ENCODE data around the gene ZNF322. TPM values are rescaled to one million over a fixed set of nuclear protein-coding genes. Genes with fewer than 3 reads are reported as not detected.
A peak's percentile ranks its signal among the peaks of the same experiment; 100 is the strongest.
"Not testable (repeated sequence)": the region's sequence is repeated elsewhere in the genome, so short reads cannot be mapped to it uniquely, and the experiment has no call there.

ZNF322 gene, protein sequence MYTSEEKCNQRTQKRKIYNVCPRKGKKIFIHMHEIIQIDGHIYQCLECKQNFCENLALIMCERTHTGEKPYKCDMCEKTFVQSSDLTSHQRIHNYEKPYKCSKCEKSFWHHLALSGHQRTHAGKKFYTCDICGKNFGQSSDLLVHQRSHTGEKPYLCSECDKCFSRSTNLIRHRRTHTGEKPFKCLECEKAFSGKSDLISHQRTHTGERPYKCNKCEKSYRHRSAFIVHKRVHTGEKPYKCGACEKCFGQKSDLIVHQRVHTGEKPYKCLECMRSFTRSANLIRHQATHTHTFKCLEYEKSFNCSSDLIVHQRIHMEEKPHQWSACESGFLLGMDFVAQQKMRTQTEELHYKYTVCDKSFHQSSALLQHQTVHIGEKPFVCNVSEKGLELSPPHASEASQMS
- total RNA-seq: 21.7 and 22.7 TPM in 2 replicates

GRCh38 chr6:26659042-26659999 is at the start of gene ZNF322:
Gene ZNF322 (minus strand): TSS chr6:26659746. CDS start chr6:26638553, 21,193 bp downstream.
- Histone ChIP-seq H3K9me3 (ENCODE audit: low read depth, low read length) (no peaks in the 10 kb centered on the region), H3K4me3 (ENCODE audit: insufficient read depth, low read length) (peak within 1 kb of the TSS; percentile 85), H3K27ac (ENCODE audit: low read depth, low read length) (peak within 1 kb of the TSS; percentile 79), H3K4me1 (ENCODE audit: insufficient read depth, low read length) (peaks cover 20% of the 10 kb centered on the region), H3K79me2 (ENCODE audit: insufficient read depth, low read length) (peaks cover 44% of the 10 kb centered on the region), H3K4me2 (ENCODE audit: insufficient read depth, low read length) (peak within 1 kb of the TSS; percentile 88), H3K36me3 (ENCODE audit: insufficient read depth, low read length) (peaks cover 5% of the 10 kb centered on the region), H2AFZ (ENCODE audit: low read length) (peak within 1 kb of the TSS; percentile 95), H3K27me3 (ENCODE audit: insufficient read depth, low read length) (peaks cover 3% of the 10 kb centered on the region), H4K20me1 (ENCODE audit: insufficient read depth, low read length) (peaks cover 5% of the 10 kb centered on the region)
- TF ChIP-seq CTCF (IDR thresholded peaks at IDR 0.05; ENCODE audit: extremely low read depth, low read depth, low read length): no peak
- DNase-seq (ENCODE audit: insufficient read length, low spot score, missing footprints): peak; percentile 98

- not testable (repeated sequence) for DNase-seq (ENCODE audit: insufficient read length, low spot score, missing footprints); H3K4me1 ChIP-seq (ENCODE audit: insufficient read depth, low read length); H4K20me1 ChIP-seq (ENCODE audit: insufficient read depth, low read length); H3K27me3 ChIP-seq (ENCODE audit: insufficient read depth, low read length); H3K27ac ChIP-seq (ENCODE audit: low read depth, low read length); H3K9me3 ChIP-seq (ENCODE audit: low read depth, low read length); H2AFZ ChIP-seq (ENCODE audit: low read length); H3K4me3 ChIP-seq (ENCODE audit: insufficient read depth, low read length); H3K79me2 ChIP-seq (ENCODE audit: insufficient read depth, low read length); H3K4me2 ChIP-seq (ENCODE audit: insufficient read depth, low read length); H3K36me3 ChIP-seq (ENCODE audit: insufficient read depth, low read length)
Measured at GRCh38 chr6:26705780-26706179, 46.2 kb upstream of the ZNF322 start.

DNA sequence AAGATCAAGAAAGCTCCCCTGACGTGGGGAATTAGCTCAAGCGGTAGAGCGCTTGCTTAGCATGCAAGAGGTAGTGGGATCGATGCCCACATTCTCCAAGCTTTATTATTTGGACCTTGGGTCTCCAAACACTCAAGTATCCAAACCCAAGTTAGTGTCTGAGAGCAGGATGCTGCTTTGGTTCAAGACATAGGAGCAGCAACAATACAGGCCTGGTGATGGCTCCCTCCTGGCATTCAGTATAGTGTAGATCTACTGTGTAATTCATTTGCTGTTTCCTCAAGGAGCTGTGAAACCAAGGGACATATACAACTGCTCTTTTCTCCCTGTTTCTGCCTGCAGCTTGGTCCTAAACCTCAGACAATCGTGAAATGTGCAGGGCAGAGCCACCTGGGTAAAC is 45.8 kb upstream of the ZNF322 start:
- not testable (repeated sequence) for H3K4me2 ChIP-seq (ENCODE audit: insufficient read depth, low read length); H4K20me1 ChIP-seq (ENCODE audit: insufficient read depth, low read length); H3K9me3 ChIP-seq (ENCODE audit: low read depth, low read length); H3K79me2 ChIP-seq (ENCODE audit: insufficient read depth, low read length); H3K4me1 ChIP-seq (ENCODE audit: insufficient read depth, low read length); DNase-seq (ENCODE audit: insufficient read length, low spot score, missing footprints); H3K27ac ChIP-seq (ENCODE audit: low read depth, low read length); H3K4me3 ChIP-seq (ENCODE audit: insufficient read depth, low read length); H2AFZ ChIP-seq (ENCODE audit: low read length); H3K36me3 ChIP-seq (ENCODE audit: insufficient read depth, low read length); H3K27me3 ChIP-seq (ENCODE audit: insufficient read depth, low read length)

DNA sequence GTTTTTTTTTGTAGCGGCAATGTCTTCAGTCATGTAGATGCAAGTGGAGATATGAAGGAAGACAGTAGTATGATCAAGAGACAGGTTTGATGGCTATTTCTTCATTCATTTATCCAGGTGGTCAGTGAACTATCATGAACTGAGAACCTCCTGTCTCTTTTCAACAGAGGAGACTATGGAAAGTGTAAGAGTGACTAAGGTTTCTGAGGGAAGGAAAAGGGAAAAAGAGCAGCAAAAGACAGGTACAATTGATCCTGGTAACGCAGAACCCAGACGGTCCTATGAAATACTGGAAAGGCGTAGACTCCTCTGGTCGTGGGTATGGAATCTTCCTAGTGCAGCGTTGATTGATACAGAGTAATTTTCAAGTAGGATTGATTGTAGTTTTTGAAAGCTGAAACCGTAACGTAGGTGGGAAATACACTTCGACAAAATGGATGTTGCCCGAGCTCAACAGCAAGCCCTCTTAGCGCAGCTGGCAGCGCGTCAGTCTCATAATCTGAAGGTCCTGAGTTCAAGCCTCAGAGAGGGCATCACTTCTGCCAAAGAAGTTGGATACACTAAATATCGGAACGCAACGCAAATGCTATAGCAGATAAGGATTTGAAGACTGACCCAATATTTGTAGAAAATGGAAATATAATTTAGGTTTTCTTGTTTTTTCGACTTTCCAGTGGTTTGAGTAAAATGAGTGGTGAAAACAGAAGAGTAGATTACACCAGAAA is 41.6 kb upstream of the ZNF322 start:
- not testable (repeated sequence) for H3K27me3 ChIP-seq (ENCODE audit: insufficient read depth, low read length); H3K4me2 ChIP-seq (ENCODE audit: insufficient read depth, low read length); H3K4me1 ChIP-seq (ENCODE audit: insufficient read depth, low read length); H3K4me3 ChIP-seq (ENCODE audit: insufficient read depth, low read length); H2AFZ ChIP-seq (ENCODE audit: low read length); H3K36me3 ChIP-seq (ENCODE audit: insufficient read depth, low read length); H3K9me3 ChIP-seq (ENCODE audit: low read depth, low read length); DNase-seq (ENCODE audit: insufficient read length, low spot score, missing footprints); H3K27ac ChIP-seq (ENCODE audit: low read depth, low read length); H3K79me2 ChIP-seq (ENCODE audit: insufficient read depth, low read length); H4K20me1 ChIP-seq (ENCODE audit: insufficient read depth, low read length)

- H3K4me3 ChIP-seq (ENCODE audit: insufficient read depth, low read length); H2AFZ ChIP-seq (ENCODE audit: low read length); H3K4me2 ChIP-seq (ENCODE audit: insufficient read depth, low read length); H3K4me1 ChIP-seq (ENCODE audit: insufficient read depth, low read length); DNase-seq (ENCODE audit: insufficient read length, low spot score, missing footprints); H3K27ac ChIP-seq (ENCODE audit: low read depth, low read length); H3K27me3 ChIP-seq (ENCODE audit: insufficient read depth, low read length); H3K36me3 ChIP-seq (ENCODE audit: insufficient read depth, low read length); H3K79me2 ChIP-seq (ENCODE audit: insufficient read depth, low read length); H3K9me3 ChIP-seq (ENCODE audit: low read depth, low read length); H4K20me1 ChIP-seq (ENCODE audit: insufficient read depth, low read length): not testable (repeated sequence)
Measured at GRCh38 chr6:26697496-26697895, 38.0 kb upstream of the ZNF322 start.

- not testable (repeated sequence) for H3K4me2 ChIP-seq (ENCODE audit: insufficient read depth, low read length); H4K20me1 ChIP-seq (ENCODE audit: insufficient read depth, low read length); H3K4me3 ChIP-seq (ENCODE audit: insufficient read depth, low read length); DNase-seq (ENCODE audit: insufficient read length, low spot score, missing footprints); H2AFZ ChIP-seq (ENCODE audit: low read length); H3K79me2 ChIP-seq (ENCODE audit: insufficient read depth, low read length); H3K27me3 ChIP-seq (ENCODE audit: insufficient read depth, low read length); H3K36me3 ChIP-seq (ENCODE audit: insufficient read depth, low read length); H3K27ac ChIP-seq (ENCODE audit: low read depth, low read length); H3K4me1 ChIP-seq (ENCODE audit: insufficient read depth, low read length); H3K9me3 ChIP-seq (ENCODE audit: low read depth, low read length)
Measured at GRCh38 chr6:26689324-26689947, 29.9 kb upstream of the ZNF322 start.

- H3K4me3 ChIP-seq (ENCODE audit: insufficient read depth, low read length); H3K9me3 ChIP-seq (ENCODE audit: low read depth, low read length); H3K27ac ChIP-seq (ENCODE audit: low read depth, low read length); H3K79me2 ChIP-seq (ENCODE audit: insufficient read depth, low read length); H2AFZ ChIP-seq (ENCODE audit: low read length); H3K4me2 ChIP-seq (ENCODE audit: insufficient read depth, low read length); DNase-seq (ENCODE audit: insufficient read length, low spot score, missing footprints); H4K20me1 ChIP-seq (ENCODE audit: insufficient read depth, low read length); H3K4me1 ChIP-seq (ENCODE audit: insufficient read depth, low read length); H3K27me3 ChIP-seq (ENCODE audit: insufficient read depth, low read length); H3K36me3 ChIP-seq (ENCODE audit: insufficient read depth, low read length): not testable (repeated sequence)
Measured at GRCh38 chr6:26682435-26683042, 23.0 kb upstream of the ZNF322 start.
